HG02642 (cell line): Measurements from ENCODE around the gene MBD2.

Experiments used
- ATAC-seq: cut with Tn5 transposase; IDR thresholded peaks from one replicate; pipeline ENCODE4 v1.9.1; 2021; ENCODE audit warnings: mild to moderate bottlenecking; ENCODE audit not compliant: unreplicated experiment, poor library complexity

MBD2 gene

GRCh38 chr18:54203914-54204313, 20.6 kb downstream of the MBD2 start:
- ATAC-seq, result no peak

GRCh38 chr18:54202851-54203250, 21.6 kb downstream of the MBD2 start:
- ATAC-seq, result no peak

- ATAC-seq, result no peak
These were observed 26.6 kb downstream of the MBD2 start for GRCh38 chr18:54197747-54198411.

- ATAC-seq, result no peak
These were observed 30.7 kb downstream of the MBD2 start for GRCh38 chr18:54193786-54194185.

GRCh38 chr18:54192900-54193299, 31.6 kb downstream of the MBD2 start:
- ATAC-seq, result no peak

- no peak for ATAC-seq
These were observed 32.1 kb downstream of the MBD2 start for GRCh38 chr18:54192415-54192814.

GRCh38 chr18:54191352-54191751, 33.1 kb downstream of the MBD2 start:
- ATAC-seq, result no peak

GRCh38 chr18:54187372-54187771, 37.1 kb downstream of the MBD2 start:
- no peak for ATAC-seq

GRCh38 chr18:54184836-54185235, 39.6 kb downstream of the MBD2 start:
- no peak for ATAC-seq

- ATAC-seq, result no peak
These were observed 41.1 kb downstream of the MBD2 start for GRCh38 chr18:54183390-54183789.

- ATAC-seq, result peak; percentile 68
These were observed 42.4 kb downstream of the MBD2 start for GRCh38 chr18:54181856-54182602.

GRCh38 chr18:54173980-54174630, 50.4 kb downstream of the MBD2 start:
- ATAC-seq, result peak; percentile 73

- ATAC-seq, result no peak
These were observed 51.2 kb downstream of the MBD2 start for GRCh38 chr18:54173250-54173649.

- no peak for ATAC-seq
These were observed 54.8 kb downstream of the MBD2 start for GRCh38 chr18:54169431-54170403.

- no peak for ATAC-seq
These were observed 59.0 kb downstream of the MBD2 start for GRCh38 chr18:54165450-54165849.

- ATAC-seq, result no peak
These were observed 61.0 kb downstream of the MBD2 start for GRCh38 chr18:54163453-54163852.

- no peak for ATAC-seq
These were observed 62.0 kb downstream of the MBD2 start for GRCh38 chr18:54162431-54162830.

GRCh38 chr18:54161267-54161666, 63.2 kb downstream of the MBD2 start:
- no peak for ATAC-seq

- ATAC-seq, result no peak
These were observed 64.6 kb downstream of the MBD2 start for GRCh38 chr18:54159906-54160305.

GRCh38 chr18:54157646-54158385, 66.7 kb downstream of the MBD2 start:
- ATAC-seq, result no peak
